Ectodermal cell (in vitro differentiated cells): ENCODE measurements around the gene U2AF1L4.

ENCODE experiments used
- H3K27ac ChIP-seq: 2 replicates; pipeline ENCODE4 v1.7.0; 2013; ENCODE audit warnings: mild to moderate bottlenecking, low read depth, low read length; ENCODE audit not compliant: insufficient read depth, poor library complexity, severe bottlenecking
- H3K27me3 ChIP-seq: 2 replicates; pipeline ENCODE4 v1.7.0; 2013; ENCODE audit warnings: mild to moderate bottlenecking, low read length; ENCODE audit not compliant: insufficient read depth, control insufficient read depth, poor library complexity, severe bottlenecking
- H3K36me3 ChIP-seq: one replicate; pipeline ENCODE4 v1.7.0; 2013; ENCODE audit warnings: low read length; ENCODE audit not compliant: control insufficient read depth, insufficient read depth
- H3K4me1 ChIP-seq: one replicate; pipeline ENCODE4 v1.7.0; 2013; ENCODE audit warnings: low read length; ENCODE audit not compliant: control insufficient read depth, insufficient read depth
- H3K4me3 ChIP-seq: 2 replicates; pipeline ENCODE4 v1.7.0; 2013; ENCODE audit warnings: low read depth, low read length, control low read depth; ENCODE audit not compliant: insufficient read depth
- H3K9me3 ChIP-seq: 2 replicates; pipeline ENCODE4 v1.7.0; 2013; ENCODE audit warnings: mild to moderate bottlenecking, low read length, moderate library complexity; ENCODE audit not compliant: control insufficient read depth
- WGBS, 2 experiments: methylation state at CpG; one replicate each; pipeline ENCODE4 v1.1.7; 2013; ENCODE audit warnings: missing lambda C conversion rate in 2 of 2; 5-methylcytosine and 5-hydroxymethylcytosine counted together

The U2AF1L4 gene

GRCh38 chr19:35731779-35732405, 13.3 kb downstream of the U2AF1L4 start:
- 90 to 94% methylated on average over 21 of the region's 21 CpGs for WGBS, 2 experiments

GRCh38 chr19:35731353-35731752, 13.9 kb downstream of the U2AF1L4 start:
- no peaks in the 10 kb centered on the region for H3K4me1 ChIP-seq
- H3K27ac ChIP-seq = no peak overlapping the region
- no peak overlapping the region for H3K4me3 ChIP-seq
- H3K9me3 ChIP-seq = no peaks in the 10 kb centered on the region
- WGBS, 2 experiments = 92 to 93% methylated on average over 9 of the region's 9 CpGs
- no peaks in the 10 kb centered on the region for H3K27me3 ChIP-seq
- H3K36me3 ChIP-seq = peaks cover 48% of the 10 kb centered on the region

More at GRCh38 chr19:35731779-35732405, 13.3 kb downstream of the U2AF1L4 start:
- H3K36me3 ChIP-seq = peaks cover 50% of the 10 kb centered on the region
- no peaks in the 10 kb centered on the region for H3K4me1 ChIP-seq
- H3K4me3 ChIP-seq = no peak overlapping the region
- no peaks in the 10 kb centered on the region for H3K9me3 ChIP-seq
- H3K27ac ChIP-seq = no peak overlapping the region
- H3K27me3 ChIP-seq = no peaks in the 10 kb centered on the region

GRCh38 chr19:35730326-35730725, 14.9 kb downstream of the U2AF1L4 start:
- peaks cover 55% of the 10 kb centered on the region for H3K36me3 ChIP-seq
- H3K9me3 ChIP-seq = no peaks in the 10 kb centered on the region
- no peaks in the 10 kb centered on the region for H3K4me1 ChIP-seq
- H3K27me3 ChIP-seq = no peaks in the 10 kb centered on the region
- no peak overlapping the region for H3K27ac ChIP-seq
- 95 to 96% methylated on average over 18 of the region's 18 CpGs for WGBS, 2 experiments
- no peak overlapping the region for H3K4me3 ChIP-seq

GRCh38 chr19:35729763-35730162, 15.5 kb downstream of the U2AF1L4 start:
- Histone ChIP-seq H3K4me1 (no peaks in the 10 kb centered on the region), H3K36me3 (peaks cover 61% of the 10 kb centered on the region)

GRCh38 chr19:35729021-35729420, 16.2 kb downstream of the U2AF1L4 start:
- 96% methylated on average over 18 of the region's 18 CpGs for WGBS, 2 experiments
- Histone ChIP-seq H3K9me3 (no peaks in the 10 kb centered on the region), H3K27ac (no peak overlapping the region), H3K27me3 (no peaks in the 10 kb centered on the region), H3K36me3 (peaks cover 62% of the 10 kb centered on the region), H3K4me1 (no peaks in the 10 kb centered on the region), H3K4me3 (no peak overlapping the region)

More at GRCh38 chr19:35729763-35730162, 15.5 kb downstream of the U2AF1L4 start:
- Histone ChIP-seq H3K9me3 (no peaks in the 10 kb centered on the region), H3K27me3 (no peaks in the 10 kb centered on the region), H3K4me3 (no peak overlapping the region), H3K27ac (no peak overlapping the region)
- WGBS, 2 experiments = 93 to 94% methylated on average over 11 of the region's 11 CpGs

GRCh38 chr19:35727956-35728706, 17.1 kb downstream of the U2AF1L4 start:
- no peaks in the 10 kb centered on the region for H3K9me3 ChIP-seq
- 94 to 96% methylated on average over 19 of the region's 19 CpGs for WGBS, 2 experiments
- H3K27me3 ChIP-seq = no peaks in the 10 kb centered on the region
- H3K4me1 ChIP-seq = no peaks in the 10 kb centered on the region
- H3K27ac ChIP-seq = no peak overlapping the region
- peaks cover 69% of the 10 kb centered on the region for H3K36me3 ChIP-seq
- no peak overlapping the region for H3K4me3 ChIP-seq

- Histone ChIP-seq H3K36me3 (peaks cover 73% of the 10 kb centered on the region), H3K4me3 (no peak overlapping the region), H3K4me1 (no peaks in the 10 kb centered on the region), H3K27ac (no peak overlapping the region), H3K27me3 (no peaks in the 10 kb centered on the region), H3K9me3 (no peaks in the 10 kb centered on the region)
- 95 to 96% methylated on average over 25 of the region's 25 CpGs for WGBS, 2 experiments
Measured at GRCh38 chr19:35727053-35727955, 17.9 kb downstream of the U2AF1L4 start.

- Histone ChIP-seq H3K27me3 (no peaks in the 10 kb centered on the region), H3K27ac (no peak overlapping the region), H3K36me3 (peaks cover 66% of the 10 kb centered on the region), H3K4me1 (no peaks in the 10 kb centered on the region), H3K9me3 (no peaks in the 10 kb centered on the region), H3K4me3 (no peak overlapping the region)
- WGBS, 2 experiments = 93 to 95% methylated on average over 23 of the region's 23 CpGs
Measured at GRCh38 chr19:35725216-35725861, 19.9 kb downstream of the U2AF1L4 start.

- Histone ChIP-seq H3K36me3 (peaks cover 66% of the 10 kb centered on the region), H3K4me1 (no peaks in the 10 kb centered on the region), H3K9me3 (no peaks in the 10 kb centered on the region), H3K27me3 (no peaks in the 10 kb centered on the region), H3K4me3 (no peak overlapping the region), H3K27ac (no peak overlapping the region)
- WGBS, 2 experiments = 95 to 98% methylated on average over 12 of the region's 12 CpGs
Measured at GRCh38 chr19:35724560-35724959, 20.7 kb downstream of the U2AF1L4 start.
